Measurements from ENCODE around the gene ZNF444. TPM values are rescaled to one million over a fixed set of nuclear protein-coding genes. Genes with fewer than 3 reads are reported as not detected.
"Not testable (repeated sequence)": the region's sequence is repeated elsewhere in the genome, so short reads cannot be mapped to it uniquely, and the experiment has no call there.

ZNF444 gene
- total and polyA plus RNA-seq, 2 donors (not counting 1 experiment from before 2014, with no cell fraction given): 6.4 to 17.5 TPM

DNA sequence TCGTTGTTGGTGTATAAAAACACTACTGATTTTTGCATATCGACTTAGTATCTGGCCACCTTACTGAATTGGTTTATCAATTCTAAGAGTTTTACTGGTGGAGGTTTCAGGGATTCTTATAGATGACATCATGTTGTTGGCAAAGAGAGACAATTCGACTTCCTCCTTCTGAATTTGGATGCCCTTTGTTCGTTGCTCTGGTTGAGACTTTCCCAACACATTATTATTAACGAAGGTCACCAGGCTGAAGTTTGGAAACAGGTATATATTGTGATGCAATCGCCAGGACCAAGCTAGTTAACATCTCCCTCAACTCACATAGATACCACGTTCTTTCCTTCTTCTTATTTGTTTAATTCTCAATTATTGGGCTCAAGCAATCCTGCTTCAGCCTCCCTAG, 58.6 kb downstream of the ZNF444 start:
- Histone ChIP-seq H2AFZ (ENCODE audit: low read length) (no peak overlapping the region), H3K27ac (ENCODE audit: insufficient read depth, low read length) (no peak overlapping the region), H3K27me3 (ENCODE audit: control insufficient read depth, insufficient read depth, low read length) (no peaks in the 10 kb centered on the region), H3K9ac (ENCODE audit: insufficient read depth, low read length) (no peak overlapping the region), H4K20me1 (ENCODE audit: control insufficient read depth, extremely low read depth, insufficient read depth, low read length) (no peaks in the 10 kb centered on the region), H3K36me3 (ENCODE audit: control insufficient read depth, insufficient read depth, low read length) (no peaks in the 10 kb centered on the region), H3K79me2 (ENCODE audit: control insufficient read depth, insufficient read depth, low read length) (no peaks in the 10 kb centered on the region), H3K4me3 (replicated peaks in 1 of 4; ENCODE audit: control extremely low read depth in 1 of 4, insufficient read depth in 1 of 4, low read depth in 3 of 4, low read length in 4 of 4) (no peak overlapping the region), H3K9me3 (ENCODE audit: control insufficient read depth, insufficient read depth, low read depth, low read length) (no peaks in the 10 kb centered on the region), H3K4me1 (ENCODE audit: control insufficient read depth, extremely low read depth, insufficient read depth, low read length) (no peaks in the 10 kb centered on the region), H3K4me2 (ENCODE audit: extremely low read depth, insufficient read depth, low read length) (no peak overlapping the region)
- TF ChIP-seq EZH2 (IDR thresholded peaks at IDR 0.05; ENCODE audit: low read length, missing control alignments): no peak
- TF ChIP-seq, protein P1, sequence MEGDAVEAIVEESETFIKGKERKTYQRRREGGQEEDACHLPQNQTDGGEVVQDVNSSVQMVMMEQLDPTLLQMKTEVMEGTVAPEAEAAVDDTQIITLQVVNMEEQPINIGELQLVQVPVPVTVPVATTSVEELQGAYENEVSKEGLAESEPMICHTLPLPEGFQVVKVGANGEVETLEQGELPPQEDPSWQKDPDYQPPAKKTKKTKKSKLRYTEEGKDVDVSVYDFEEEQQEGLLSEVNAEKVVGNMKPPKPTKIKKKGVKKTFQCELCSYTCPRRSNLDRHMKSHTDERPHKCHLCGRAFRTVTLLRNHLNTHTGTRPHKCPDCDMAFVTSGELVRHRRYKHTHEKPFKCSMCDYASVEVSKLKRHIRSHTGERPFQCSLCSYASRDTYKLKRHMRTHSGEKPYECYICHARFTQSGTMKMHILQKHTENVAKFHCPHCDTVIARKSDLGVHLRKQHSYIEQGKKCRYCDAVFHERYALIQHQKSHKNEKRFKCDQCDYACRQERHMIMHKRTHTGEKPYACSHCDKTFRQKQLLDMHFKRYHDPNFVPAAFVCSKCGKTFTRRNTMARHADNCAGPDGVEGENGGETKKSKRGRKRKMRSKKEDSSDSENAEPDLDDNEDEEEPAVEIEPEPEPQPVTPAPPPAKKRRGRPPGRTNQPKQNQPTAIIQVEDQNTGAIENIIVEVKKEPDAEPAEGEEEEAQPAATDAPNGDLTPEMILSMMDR (conservative IDR thresholded peaks at IDR 0.05 in 1 of 2, IDR thresholded peaks at IDR 0.05 in 1 of 2; ENCODE audit: low read depth in 1 of 2, low read length in 2 of 2): no peak
- DNase-seq (ENCODE audit: low read depth in 2 of 2): no peak

DNA sequence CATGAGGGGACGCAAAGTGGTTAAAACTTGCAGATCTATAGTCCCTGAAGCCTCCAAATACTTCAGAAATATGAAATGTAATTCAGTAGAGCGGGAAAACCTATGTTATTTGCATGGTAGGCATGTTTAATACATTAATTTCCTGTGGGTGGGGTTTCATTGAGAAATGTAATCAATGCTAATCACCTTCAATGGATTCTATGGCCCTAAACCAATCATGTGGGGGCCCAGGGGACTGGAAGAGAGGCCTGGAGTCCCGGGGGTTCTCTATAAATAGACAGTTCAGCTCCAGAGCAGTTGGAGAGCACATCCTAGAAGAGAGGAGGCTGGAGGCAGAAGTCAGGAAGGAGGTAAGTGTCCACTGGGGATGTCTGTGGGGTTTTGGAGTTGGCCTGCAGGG, 60.9 kb downstream of the ZNF444 start, which contains the start of gene ZSCAN5C:
Gene ZSCAN5C (plus strand): TSS at position 301 of the 400 bp plus-strand sequence. CDS start 3,641 bp downstream, outside the sequence.
- Histone ChIP-seq H3K9me3 (ENCODE audit: control insufficient read depth, insufficient read depth, low read depth, low read length) (no peaks in the 10 kb centered on the region), H3K4me2 (ENCODE audit: extremely low read depth, insufficient read depth, low read length) (no peak within 1 kb of the TSS), H3K27ac (ENCODE audit: insufficient read depth, low read length) (no peak within 1 kb of the TSS), H3K36me3 (ENCODE audit: control insufficient read depth, insufficient read depth, low read length) (no peaks in the 10 kb centered on the region), H4K20me1 (ENCODE audit: control insufficient read depth, extremely low read depth, insufficient read depth, low read length) (no peaks in the 10 kb centered on the region), H2AFZ (ENCODE audit: low read length) (no peak within 1 kb of the TSS), H3K4me3 (replicated peaks in 1 of 4; ENCODE audit: control extremely low read depth in 1 of 4, insufficient read depth in 1 of 4, low read depth in 3 of 4, low read length in 4 of 4) (no peak within 1 kb of the TSS), H3K4me1 (ENCODE audit: control insufficient read depth, extremely low read depth, insufficient read depth, low read length) (no peaks in the 10 kb centered on the region), H3K79me2 (ENCODE audit: control insufficient read depth, insufficient read depth, low read length) (no peaks in the 10 kb centered on the region), H3K9ac (ENCODE audit: insufficient read depth, low read length) (no peak within 1 kb of the TSS), H3K27me3 (ENCODE audit: control insufficient read depth, insufficient read depth, low read length) (no peaks in the 10 kb centered on the region)
- no peak for DNase-seq (ENCODE audit: low read depth in 2 of 2)
- TF ChIP-seq, protein P1 (conservative IDR thresholded peaks at IDR 0.05 in 1 of 2, IDR thresholded peaks at IDR 0.05 in 1 of 2; ENCODE audit: low read depth in 1 of 2, low read length in 2 of 2): no peak
- no peak for TF ChIP-seq EZH2 (IDR thresholded peaks at IDR 0.05; ENCODE audit: low read length, missing control alignments)

DNA sequence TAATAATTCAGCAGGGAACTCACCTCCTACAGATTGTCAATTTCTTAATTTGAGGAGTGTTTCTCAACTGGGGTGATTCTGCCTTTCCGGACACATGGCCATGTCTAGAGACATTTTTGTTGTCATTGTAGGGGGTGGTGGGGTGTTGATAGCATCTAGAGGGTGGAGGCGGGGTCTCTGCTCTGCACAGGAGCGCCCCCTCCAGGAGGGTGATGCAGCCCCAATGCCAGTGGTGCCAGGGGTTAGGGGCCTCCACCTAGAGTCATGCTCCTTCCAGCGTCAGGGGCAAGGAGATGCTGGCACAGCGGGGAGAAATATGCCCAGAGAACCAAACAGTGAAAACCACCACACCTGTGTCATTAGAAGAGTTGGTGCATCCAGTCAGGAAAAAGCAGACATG, 66.5 kb downstream of the ZNF444 start:
- not testable (repeated sequence) for H3K4me1 ChIP-seq (ENCODE audit: control insufficient read depth, extremely low read depth, insufficient read depth, low read length); H2AFZ ChIP-seq (ENCODE audit: low read length); H3K27me3 ChIP-seq (ENCODE audit: control insufficient read depth, insufficient read depth, low read length); H3K4me3 ChIP-seq (replicated peaks in 1 of 4; ENCODE audit: control extremely low read depth in 1 of 4, insufficient read depth in 1 of 4, low read depth in 3 of 4, low read length in 4 of 4); H3K79me2 ChIP-seq (ENCODE audit: control insufficient read depth, insufficient read depth, low read length); DNase-seq (ENCODE audit: low read depth in 2 of 2); H3K9me3 ChIP-seq (ENCODE audit: control insufficient read depth, insufficient read depth, low read depth, low read length); H3K4me2 ChIP-seq (ENCODE audit: extremely low read depth, insufficient read depth, low read length); H3K27ac ChIP-seq (ENCODE audit: insufficient read depth, low read length); H4K20me1 ChIP-seq (ENCODE audit: control insufficient read depth, extremely low read depth, insufficient read depth, low read length); H3K9ac ChIP-seq (ENCODE audit: insufficient read depth, low read length); H3K36me3 ChIP-seq (ENCODE audit: control insufficient read depth, insufficient read depth, low read length)
